Loucy (cell line): ENCODE measurements around the gene CORO7.
A peak's percentile ranks its signal among the peaks of the same experiment; 100 is the strongest.

Experiments used
- H2AFZ ChIP-seq: fragments of 200-600 bp; sonication (generic); 2 replicates; pipeline ENCODE4 v1.6.0; 2016; ENCODE audit warnings: antibody characterized with exemption, mild to moderate bottlenecking, low read length, moderate library complexity
- H3F3A ChIP-seq: fragments of 200-600 bp; 2 replicates; pipeline ENCODE4 v1.6.0; 2016; ENCODE audit warnings: antibody characterized with exemption, low read depth, mild to moderate bottlenecking
- H3K27me3 ChIP-seq: fragments of 200-600 bp; sonication (generic); 2 replicates; pipeline ENCODE4 v1.6.1; 2014; ENCODE audit warnings: low read length, mild to moderate bottlenecking; ENCODE audit not compliant: insufficient read depth, poor library complexity, severe bottlenecking
- H3K36me3 ChIP-seq: fragments of 200-600 bp; sonication (generic); 2 replicates; pipeline ENCODE4 v1.6.1; 2016; ENCODE audit warnings: low read length; ENCODE audit not compliant: insufficient read depth
- H3K4me1 ChIP-seq: fragments of 200-600 bp; sonication (generic); 2 replicates; pipeline ENCODE4 v1.5.1; 2014; ENCODE audit warnings: low read length, mild to moderate bottlenecking; ENCODE audit not compliant: insufficient read depth, poor library complexity, severe bottlenecking
- H3K4me2 ChIP-seq: fragments of 200-600 bp; sonication (generic); 2 replicates; pipeline ENCODE4 v1.6.0; 2014; ENCODE audit warnings: antibody characterized with exemption, low read length, low read depth, mild to moderate bottlenecking; ENCODE audit not compliant: poor library complexity, severe bottlenecking
- H3K4me3 ChIP-seq: fragments of 200-600 bp; sonication (generic); 2 replicates; pipeline ENCODE4 v1.5.1; 2014; ENCODE audit warnings: low read length, mild to moderate bottlenecking, mixed read lengths; ENCODE audit not compliant: poor library complexity, severe bottlenecking
- H3K79me2 ChIP-seq: fragments of 200-600 bp; sonication (generic); 2 replicates; pipeline ENCODE4 v1.6.1; 2014; ENCODE audit warnings: low read length; ENCODE audit not compliant: insufficient read depth
- H3K9ac ChIP-seq: fragments of 200-600 bp; sonication (generic); 2 replicates; pipeline ENCODE4 v1.6.0; 2014; ENCODE audit warnings: mild to moderate bottlenecking, low read depth, low read length, moderate library complexity; ENCODE audit not compliant: poor library complexity, severe bottlenecking
- H3K9me2 ChIP-seq: fragments of 200-600 bp; sonication (generic); replicated peaks from 2 replicates; pipeline ENCODE4 v1.6.1; 2016; ENCODE audit warnings: low read depth, low read length, mixed read lengths
- H3K9me3 ChIP-seq: fragments of 200-600 bp; sonication (generic); 2 replicates; pipeline ENCODE4 v1.6.1; 2014; ENCODE audit warnings: mild to moderate bottlenecking, antibody characterized with exemption, low read length, low read depth; ENCODE audit not compliant: insufficient read depth
- H4K20me1 ChIP-seq: fragments of 200-600 bp; sonication (generic); 2 replicates; pipeline ENCODE4 v1.6.0; 2014; ENCODE audit warnings: antibody characterized with exemption, low read length, mild to moderate bottlenecking; ENCODE audit not compliant: insufficient read depth, poor library complexity, severe bottlenecking
- CTCF ChIP-seq: fragments of 200-600 bp; sonication (generic); conservative IDR thresholded peaks from 2 replicates; pipeline ENCODE4 v1.5.1; 2014; ENCODE audit warnings: mild to moderate bottlenecking, antibody characterized with exemption, low read length
- EZH2phosphoT487 ChIP-seq: fragments of 200-600 bp; IDR thresholded peaks from 2 replicates; pipeline ENCODE4 v1.6.1; 2018; ENCODE audit warnings: antibody characterized with exemption, mild to moderate bottlenecking, moderate library complexity, borderline replicate concordance

CORO7 gene

DNA sequence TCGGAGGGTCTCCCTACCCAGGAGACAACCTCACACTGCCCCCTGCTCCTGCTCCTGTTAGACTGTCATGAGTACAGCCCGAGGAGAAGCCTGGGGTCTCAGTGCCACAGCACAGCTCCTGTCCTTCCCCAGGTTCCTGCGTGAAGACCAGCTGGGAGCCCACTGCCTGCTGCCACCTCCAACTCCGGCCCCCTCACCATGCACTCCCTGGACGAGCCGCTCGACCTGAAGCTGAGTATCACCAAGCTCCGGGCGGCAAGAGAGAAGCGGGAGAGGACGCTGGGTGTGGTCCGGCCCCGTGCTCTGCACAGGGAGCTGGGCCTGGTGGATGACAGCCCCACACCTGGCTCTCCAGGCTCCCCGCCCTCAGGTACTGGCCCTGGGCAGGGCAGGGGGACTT is 84.3 kb downstream of the CORO7 start:
- Histone ChIP-seq H2AFZ (no peak overlapping the region), H4K20me1 (no peaks in the 10 kb centered on the region), H3K9ac (no peak overlapping the region), H3F3A (no peaks in the 10 kb centered on the region), H3K4me1 (no peaks in the 10 kb centered on the region), H3K4me3 (no peak overlapping the region), H3K27me3 (no peaks in the 10 kb centered on the region), H3K4me2 (no peak overlapping the region), H3K79me2 (no peaks in the 10 kb centered on the region), H3K9me2 (no peaks in the 10 kb centered on the region), H3K9me3 (no peaks in the 10 kb centered on the region), H3K36me3 (no peaks in the 10 kb centered on the region)
- no peak for TF ChIP-seq CTCF
- TF ChIP-seq EZH2phosphoT487, result no peak

DNA sequence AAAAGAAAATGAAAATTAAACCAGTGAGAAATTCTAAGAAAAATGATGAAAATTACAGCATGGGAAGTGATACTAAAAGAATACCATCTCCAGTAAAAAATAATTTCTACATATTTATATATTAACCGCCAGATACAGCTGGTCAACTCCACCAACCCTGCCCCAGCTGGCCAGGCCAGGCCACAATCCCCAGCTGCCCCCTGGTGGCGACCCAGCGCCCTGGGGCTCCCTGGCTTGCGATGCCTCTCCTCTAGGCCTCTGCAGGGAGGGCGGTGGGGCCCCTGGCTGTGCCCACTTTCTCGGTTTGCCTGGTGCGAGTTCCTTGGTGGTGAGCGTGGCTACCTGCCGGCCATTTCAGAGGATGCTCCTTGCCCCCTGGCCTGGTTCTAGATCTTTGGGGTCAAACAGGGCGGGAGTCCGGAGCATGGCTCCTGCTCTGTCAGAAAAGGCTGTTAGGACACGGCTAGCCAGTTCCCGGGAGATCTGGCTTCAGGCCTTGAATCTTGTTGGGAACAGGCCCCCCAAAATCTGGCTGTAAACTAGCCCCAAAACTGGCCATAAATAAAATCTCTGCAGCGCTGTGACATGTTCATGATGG is 86.0 kb downstream of the CORO7 start:
- Histone ChIP-seq H4K20me1 (no peaks in the 10 kb centered on the region), H3K9me2 (no peaks in the 10 kb centered on the region), H3K79me2 (no peaks in the 10 kb centered on the region), H3K4me1 (no peaks in the 10 kb centered on the region), H2AFZ (no peak overlapping the region), H3K9me3 (no peaks in the 10 kb centered on the region), H3K4me3 (no peak overlapping the region), H3F3A (no peaks in the 10 kb centered on the region), H3K9ac (no peak overlapping the region), H3K36me3 (no peaks in the 10 kb centered on the region), H3K27me3 (no peaks in the 10 kb centered on the region), H3K4me2 (no peak overlapping the region)
- TF ChIP-seq CTCF (peak; percentile 64), EZH2phosphoT487 (no peak)

GRCh38 chr16:4328782-4329775 is 87.3 kb downstream of the CORO7 start:
- no peak overlapping the region for H3K4me2 ChIP-seq
- no peaks in the 10 kb centered on the region for H3K79me2 ChIP-seq

More at GRCh38 chr16:4328782-4329775, 87.3 kb downstream of the CORO7 start:
- Histone ChIP-seq H3K4me1 (no peaks in the 10 kb centered on the region), H3F3A (no peaks in the 10 kb centered on the region), H3K9ac (no peak overlapping the region), H3K9me3 (no peaks in the 10 kb centered on the region), H3K4me3 (no peak overlapping the region), H3K9me2 (no peaks in the 10 kb centered on the region), H2AFZ (no peak overlapping the region), H3K36me3 (no peaks in the 10 kb centered on the region), H4K20me1 (no peaks in the 10 kb centered on the region), H3K27me3 (no peaks in the 10 kb centered on the region)
- TF ChIP-seq EZH2phosphoT487 (no peak), CTCF (no peak)
